A673 (cell line): ENCODE measurements around the gene CIITA. TPM values are rescaled to one million over a fixed set of nuclear protein-coding genes. Genes with fewer than 3 reads are reported as not detected.
A peak's percentile ranks its signal among the peaks of the same experiment; 100 is the strongest.

Experiments used
- BruUV-seq: library from RNA; stranded (reverse); fragments of 400-500 nt; replicated peaks from 2 replicates; lab custom pipeline; 2021; lab: Mats Ljungman, UMichigan
- CTCF ChIA-PET: fragments of 300-600 bp; sonication (Branson Sonifier 250); formaldehyde crosslinking; loops from one replicate; lab custom pipeline; 2022; ENCODE audit warnings: antibody characterized with exemption; lab: Charles Lee
- POLR2A ChIA-PET: fragments of 300-600 bp; sonication (Branson Sonifier 250); formaldehyde crosslinking; loops from one replicate; lab custom pipeline; 2022; ENCODE audit warnings: antibody characterized with exemption; ENCODE audit not compliant: low non-redundant PET; lab: Charles Lee
- DNase-seq: peaks from one replicate; pipeline ENCODE4 v3.0.0-alpha.2; 2015; ENCODE audit warnings: low spot score
- H3K27ac ChIP-seq: fragments of 200-600 bp; sonication (generic); 2 replicates; pipeline ENCODE4 v1.5.1; 2016; ENCODE audit warnings: mixed run types, low read depth, mild to moderate bottlenecking, mixed read lengths, antibody characterized with exemption, low read length; ENCODE audit not compliant: poor library complexity, severe bottlenecking
- H3K27me3 ChIP-seq: fragments of 200-600 bp; sonication (generic); replicated peaks from 2 replicates; pipeline ENCODE4 v1.6.1; 2017; ENCODE audit warnings: mixed run types, low read depth, mild to moderate bottlenecking, mixed read lengths, antibody characterized with exemption, low read length; ENCODE audit not compliant: insufficient read depth, poor library complexity
- H3K36me3 ChIP-seq: fragments of 200-600 bp; sonication (generic); 2 replicates; pipeline ENCODE4 v1.6.1; 2016; ENCODE audit warnings: mixed run types, mild to moderate bottlenecking, mixed read lengths, antibody characterized with exemption, low read length; ENCODE audit not compliant: insufficient read depth, poor library complexity, severe bottlenecking
- H3K4me1 ChIP-seq: fragments of 200-600 bp; sonication (generic); 2 replicates; pipeline ENCODE4 v1.6.1; 2017; ENCODE audit warnings: mixed run types, mild to moderate bottlenecking, mixed read lengths, antibody characterized with exemption, low read length; ENCODE audit not compliant: insufficient read depth, poor library complexity, severe bottlenecking
- H3K4me3 ChIP-seq: fragments of 200-600 bp; sonication (generic); 2 replicates; pipeline ENCODE4 v1.5.1; 2016; ENCODE audit warnings: low read depth, mixed run types, mild to moderate bottlenecking, mixed read lengths, low read length; ENCODE audit not compliant: poor library complexity, severe bottlenecking
- H3K9me3 ChIP-seq: fragments of 200-600 bp; sonication (generic); 2 replicates; pipeline ENCODE4 v1.6.1; 2016; ENCODE audit warnings: mixed run types, low read depth, mild to moderate bottlenecking, mixed read lengths, antibody characterized with exemption, low read length; ENCODE audit not compliant: poor library complexity, severe bottlenecking
- CTCF ChIP-seq: fragments of 300-800, 200-600 bp; sonication (generic); conservative IDR thresholded peaks from 2 replicates; pipeline ENCODE4 v1.5.1; 2017; ENCODE audit warnings: low read depth, mild to moderate bottlenecking, antibody characterized with exemption, low read length, moderate library complexity, mixed read lengths
- EZH2 ChIP-seq: fragments of 200-600 bp; sonication (generic); IDR thresholded peaks from 2 replicates; pipeline ENCODE4 v1.6.1; 2017; ENCODE audit warnings: borderline replicate concordance, low read depth, mild to moderate bottlenecking, mixed read lengths, antibody characterized with exemption, low read length; ENCODE audit not compliant: poor library complexity, severe bottlenecking
- intact Hi-C: fragments of 100-400 bp; cut with micrococcal nuclease; formaldehyde crosslinking; loops from one replicate; pipeline ENCODE4 v1.10.0; 2022; ENCODE audit not compliant: unreplicated experiment
- total RNA-seq: library from RNA; stranded (reverse); gene quantifications from 2 replicates; pipeline ENCODE4 v1.2.3, GENCODE V29; 2021

Gene CIITA
- total RNA-seq, 1 experiment from 2014 or later, result not detected

- no TSS peak for BruUV-seq
- no peaks in the 10 kb centered on the region for H3K4me1 ChIP-seq
- ChIA-PET CTCF (no interaction called here), POLR2A (no interaction called here)
- no peak overlapping the region for H3K27ac ChIP-seq
- H3K4me3 ChIP-seq, result no peak overlapping the region
- TF ChIP-seq EZH2 (no peak), CTCF (no peak)
- no peaks in the 10 kb centered on the region for H3K27me3 ChIP-seq
- no peak for DNase-seq
- H3K9me3 ChIP-seq, result no peaks in the 10 kb centered on the region
- intact Hi-C loops, result no loop called here
- no peaks in the 10 kb centered on the region for H3K36me3 ChIP-seq
Observed at GRCh38 chr16:10982465-10983150, 105.6 kb downstream of the CIITA start.

- no peak for DNase-seq
- no peak overlapping the region for H3K27ac ChIP-seq
- no peak for TF ChIP-seq EZH2
- 0 out of 2 replicates have a peak, but pooled peaks have one; percentile 15 for TF ChIP-seq CTCF
- POLR2A ChIA-PET, result no interaction called here
- H3K4me1 ChIP-seq, result no peaks in the 10 kb centered on the region
- BruUV-seq, result no TSS peak
- H3K9me3 ChIP-seq, result no peaks in the 10 kb centered on the region
- CTCF ChIA-PET, result no interaction called here
- H3K4me3 ChIP-seq, result no peak overlapping the region
- no peaks in the 10 kb centered on the region for H3K36me3 ChIP-seq
- H3K27me3 ChIP-seq, result no peaks in the 10 kb centered on the region
- intact Hi-C loops, result no loop called here
Observed at GRCh38 chr16:10983159-10983558, 106.2 kb downstream of the CIITA start.

DNA sequence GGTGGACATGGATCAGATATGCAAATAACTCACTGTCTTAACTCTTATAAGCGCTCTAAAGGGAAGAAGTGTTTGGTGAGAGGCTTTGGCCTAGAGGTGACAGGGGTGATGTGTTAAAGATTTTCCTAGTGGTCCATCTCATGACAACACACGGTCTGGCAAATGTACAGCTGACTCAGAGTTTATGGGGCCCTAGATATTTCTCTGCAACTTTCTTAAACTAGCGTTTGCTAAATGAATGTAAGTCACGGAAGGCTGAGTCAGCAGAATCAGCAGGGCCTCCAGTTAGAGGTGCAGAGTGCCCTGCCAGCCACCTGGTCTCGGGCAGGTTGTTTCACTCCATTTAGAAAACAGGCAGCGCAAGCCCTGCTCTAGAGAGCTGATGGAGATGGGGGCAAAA, 107.5 kb downstream of the CIITA start:
- intact Hi-C loops, result no loop called here
- no peak overlapping the region for H3K27ac ChIP-seq
- ChIA-PET CTCF (no interaction called here), POLR2A (no interaction called here)
- no TSS peak for BruUV-seq
- no peaks in the 10 kb centered on the region for H3K36me3 ChIP-seq
- H3K9me3 ChIP-seq, result no peaks in the 10 kb centered on the region
- no peaks in the 10 kb centered on the region for H3K4me1 ChIP-seq
- no peaks in the 10 kb centered on the region for H3K27me3 ChIP-seq
- TF ChIP-seq EZH2, result no peak
- TF ChIP-seq CTCF, result no peak
- H3K4me3 ChIP-seq, result no peak overlapping the region
- DNase-seq, result no peak

Other genes starting within 250 kb of the CIITA start
- gene TEKT5, start 182.3 kb upstream of the CIITA start, total RNA-seq, result not detected in 2 replicates
- gene NUBP1, start 133.4 kb upstream of the CIITA start, total RNA-seq, result 22.9 and 25.2 TPM in 2 replicates
- not detected in 2 replicates for gene TVP23A, start 58.4 kb upstream of the CIITA start, total RNA-seq
- gene DEXI, start 65.3 kb downstream of the CIITA start, total RNA-seq, result 30.7 and 31.6 TPM in 2 replicates
- 21.3 and 23.4 TPM in 2 replicates for gene CLEC16A, start 67.4 kb downstream of the CIITA start, total RNA-seq